Neural progenitor cell (in vitro differentiated cells): ENCODE measurements around the gene GGT6.

Source experiments
- CTCF ChIP-seq: fragments of 200-600 bp; sonication (generic); IDR thresholded peaks from 2 replicates; pipeline ENCODE4 v1.5.1; 2017; ENCODE audit warnings: antibody characterized with exemption, mild to moderate bottlenecking
- EZH2 ChIP-seq: fragments of 200-600 bp; sonication (generic); IDR thresholded peaks from 2 replicates; pipeline ENCODE4 v1.6.1; 2017; ENCODE audit warnings: antibody characterized with exemption, mild to moderate bottlenecking, moderate library complexity
- EZH2phosphoT487 ChIP-seq: fragments of 200-600 bp; sonication (generic); IDR thresholded peaks from 2 replicates; pipeline ENCODE4 v1.6.1; 2017; ENCODE audit warnings: antibody characterized with exemption

GRCh38 chr17:4599505-4600281, 39.3 kb upstream of the GGT6 start:
- TF ChIP-seq CTCF: no peak
- TF ChIP-seq EZH2: no peak
- no peak for TF ChIP-seq EZH2phosphoT487
